ENCODE results near the gene GLI3.

The GLI3 gene

DNA sequence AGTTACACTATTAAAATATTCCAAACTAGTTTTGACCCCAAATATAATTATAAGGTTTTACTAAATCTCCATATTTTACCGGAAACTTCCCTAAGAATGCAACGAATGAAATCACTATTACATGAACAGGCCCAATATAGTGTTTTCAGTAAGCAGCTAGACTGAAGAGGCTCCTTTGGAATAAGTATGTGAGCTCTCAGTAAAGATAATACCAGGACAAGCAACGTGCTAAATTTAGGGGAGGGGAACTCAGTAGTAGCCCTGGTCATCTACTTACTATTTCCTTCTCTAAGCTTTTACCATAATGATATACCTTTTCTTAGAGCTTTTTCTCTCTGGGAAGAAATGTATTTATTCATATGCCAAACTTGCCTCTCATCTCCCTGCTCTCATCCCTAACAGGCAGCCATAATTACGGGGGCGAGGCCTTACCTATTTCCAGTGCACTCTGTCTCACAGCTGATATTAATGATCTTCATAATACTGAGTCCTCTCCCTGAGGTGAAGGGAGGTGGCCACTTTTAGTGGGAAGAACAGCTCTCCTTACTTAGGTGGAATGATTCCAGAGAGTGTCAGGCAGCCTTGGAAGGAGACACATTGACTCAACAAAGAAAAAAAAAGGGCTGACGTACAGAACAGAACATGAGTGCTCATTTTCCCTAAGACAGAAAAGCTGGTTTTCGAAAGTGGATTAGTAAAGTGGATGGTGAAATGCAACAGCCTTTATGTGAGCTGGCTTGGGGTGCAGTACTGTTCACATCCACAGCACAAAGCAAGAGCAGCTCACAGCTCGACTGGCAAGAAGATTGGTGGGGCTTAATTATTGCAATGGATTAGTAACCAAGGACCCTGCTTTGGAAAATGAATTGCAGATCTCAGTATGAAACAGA, 165.4 kb downstream of the GLI3 start:
- no peak for DNase-seq

DNA sequence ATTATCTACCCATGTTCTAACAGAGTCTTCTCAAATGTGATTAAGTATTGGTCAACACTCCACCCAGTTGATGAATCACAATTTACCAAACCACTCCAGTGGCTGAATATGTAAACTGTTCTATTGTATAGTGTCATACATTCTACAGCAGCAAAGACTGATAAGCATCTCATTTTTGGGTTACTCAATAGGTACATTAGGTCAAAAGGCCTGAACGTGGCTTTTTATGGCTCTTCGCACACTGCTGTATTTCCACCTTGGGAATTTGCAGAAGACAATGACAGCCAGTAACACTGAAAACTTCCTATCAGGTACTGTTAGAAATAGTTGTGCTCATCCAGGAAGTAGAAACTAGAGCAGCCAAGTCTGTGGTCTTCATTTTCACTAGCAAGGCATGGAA, 166.9 kb downstream of the GLI3 start:
- no peak for DNase-seq

DNA sequence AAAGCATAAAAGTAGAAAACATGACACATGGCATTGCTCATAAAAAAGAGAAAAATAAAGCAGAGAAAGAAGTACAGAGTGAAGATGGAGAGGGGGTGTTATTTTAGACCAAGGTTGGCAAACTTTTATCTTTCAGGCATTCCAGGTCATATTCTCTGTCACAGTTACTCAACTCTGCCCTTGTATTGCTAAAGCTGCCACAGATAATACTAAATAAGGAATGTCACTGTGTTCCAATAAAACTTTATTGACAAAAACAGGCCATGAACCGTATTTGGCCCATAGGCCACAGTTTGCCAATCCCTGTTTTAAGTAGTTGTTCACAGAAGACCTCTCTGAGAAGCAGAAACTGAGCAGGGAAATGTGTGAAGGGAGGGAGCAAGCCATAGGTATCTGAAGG, 167.4 kb downstream of the GLI3 start:
- DNase-seq: no peak

DNA sequence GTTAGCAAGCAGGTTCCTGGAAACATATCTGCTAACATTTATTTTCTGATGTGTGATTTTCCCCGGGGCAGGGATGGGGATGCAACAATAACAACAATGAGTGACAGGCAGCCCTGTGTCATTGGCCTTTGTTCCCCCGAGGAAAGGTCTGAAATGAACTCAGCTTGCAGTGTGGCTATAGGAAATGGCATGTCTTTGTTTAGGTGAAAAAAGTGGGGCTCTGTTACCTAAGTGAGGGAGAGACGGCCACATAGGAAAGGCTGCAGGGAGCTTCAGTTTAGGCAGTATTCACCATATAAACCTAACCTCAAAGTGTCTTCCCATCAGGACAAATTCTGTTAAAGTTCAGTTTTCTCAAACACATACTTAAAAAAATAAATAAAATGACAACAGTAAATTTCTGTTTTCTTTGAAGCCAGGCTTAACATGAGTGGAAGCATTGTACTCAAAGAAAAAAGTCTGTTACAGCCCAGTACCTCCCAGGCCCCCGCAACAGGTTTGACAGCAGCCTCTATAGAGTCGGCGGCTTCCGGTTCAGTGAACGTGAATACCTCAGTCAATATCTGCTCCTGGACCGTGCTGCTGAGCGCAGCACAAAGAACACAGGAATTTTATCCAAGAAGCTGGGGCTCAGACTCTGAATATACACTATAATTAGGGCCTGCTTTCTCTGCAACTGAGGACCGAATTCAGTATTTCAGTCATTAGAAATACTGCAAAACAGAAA, 168.3 kb downstream of the GLI3 start:
- DNase-seq: no peak

DNA sequence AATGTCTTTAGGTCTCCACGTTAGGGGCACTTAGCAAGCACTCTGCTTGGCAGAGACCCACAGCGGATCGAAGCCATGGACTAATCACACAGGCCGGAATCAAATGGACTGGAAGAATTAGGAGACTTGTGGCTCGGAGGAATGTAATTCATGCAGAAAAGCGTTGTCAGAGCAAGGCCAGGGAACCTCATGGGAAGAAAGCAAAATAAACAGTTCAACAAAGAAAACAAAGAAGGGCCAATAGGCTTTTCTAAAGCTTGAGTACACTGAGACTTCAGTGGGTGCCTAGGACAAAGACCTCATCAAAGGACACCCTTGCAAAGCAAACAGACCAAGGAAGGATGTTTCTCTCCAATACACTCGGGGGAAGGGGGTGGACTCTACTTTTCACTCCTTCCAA, 171.1 kb downstream of the GLI3 start:
- DNase-seq: no peak

DNA sequence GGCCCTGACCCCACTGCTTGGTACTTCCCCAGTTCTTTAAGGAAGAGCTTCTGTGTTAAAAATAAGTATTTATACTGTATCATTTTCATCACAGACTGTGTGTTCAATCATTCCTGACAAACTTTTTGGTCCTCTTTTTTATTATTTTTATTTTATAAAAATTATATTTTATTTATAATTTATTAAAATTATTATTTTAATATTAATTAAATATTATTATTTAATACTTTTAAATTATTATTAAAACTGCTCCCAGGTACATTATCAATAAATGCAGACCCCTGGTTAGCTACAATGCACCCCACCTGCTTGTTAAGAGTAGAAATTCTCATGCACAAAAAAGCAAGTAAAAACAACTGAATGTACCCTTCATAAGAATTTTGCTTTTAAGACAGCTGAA, 172.0 kb downstream of the GLI3 start:
- no peak for DNase-seq

DNA sequence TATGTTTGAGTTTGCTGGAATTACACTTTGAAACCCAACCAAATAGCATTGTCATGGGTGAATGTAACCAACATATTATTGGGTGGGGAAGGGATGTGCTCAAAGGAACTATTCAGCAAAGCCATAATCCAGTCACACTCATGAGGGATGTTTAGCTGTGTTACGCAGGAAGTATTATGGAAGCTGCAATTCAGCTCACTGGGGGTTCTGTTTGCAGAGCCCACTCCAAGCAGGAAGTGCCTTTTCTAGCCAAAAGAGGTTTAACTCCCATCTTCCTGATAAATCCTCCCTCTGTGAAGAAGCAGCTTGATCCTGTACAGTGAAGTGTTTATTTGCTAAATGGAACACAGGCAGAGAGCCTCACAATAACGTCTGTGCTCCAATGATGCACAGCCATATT, 172.5 kb downstream of the GLI3 start:
- no peak for DNase-seq

DNA sequence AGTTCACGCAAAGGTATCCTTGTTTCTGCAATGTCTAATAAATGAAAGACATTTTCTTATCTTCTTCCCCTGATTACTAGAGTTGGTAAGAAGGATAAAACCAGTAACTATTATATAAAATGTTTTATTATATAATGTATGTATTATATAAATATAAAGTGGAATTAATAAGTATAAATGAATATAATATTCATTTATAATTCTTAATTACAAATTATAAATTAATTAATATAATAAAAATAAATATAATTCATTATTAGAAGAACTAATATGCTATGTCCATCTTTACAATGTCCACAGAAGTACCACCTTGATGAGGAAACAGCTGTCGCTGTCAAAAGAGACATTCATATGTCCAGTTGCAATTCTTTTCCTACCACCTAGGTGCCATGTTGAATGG, 177.7 kb downstream of the GLI3 start:
- no peak for DNase-seq

DNA sequence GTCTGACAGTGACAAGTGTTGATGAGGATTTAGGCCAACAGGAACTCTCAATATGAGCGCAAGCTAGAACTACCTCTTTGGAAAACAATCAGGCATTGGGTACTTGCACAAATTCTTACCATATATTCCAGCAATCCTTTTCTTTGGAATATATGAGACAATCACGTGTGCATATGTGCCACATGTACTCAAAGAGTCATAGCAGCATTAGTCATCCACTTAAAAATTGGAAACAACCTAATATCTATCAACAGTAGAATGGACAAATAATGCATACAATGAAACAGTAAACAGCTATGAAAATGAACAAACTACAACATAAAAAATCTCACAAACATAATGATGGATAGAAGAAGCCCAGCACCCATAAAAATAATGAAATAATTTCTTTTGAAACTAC, 179.7 kb downstream of the GLI3 start:
- no peak for DNase-seq

DNA sequence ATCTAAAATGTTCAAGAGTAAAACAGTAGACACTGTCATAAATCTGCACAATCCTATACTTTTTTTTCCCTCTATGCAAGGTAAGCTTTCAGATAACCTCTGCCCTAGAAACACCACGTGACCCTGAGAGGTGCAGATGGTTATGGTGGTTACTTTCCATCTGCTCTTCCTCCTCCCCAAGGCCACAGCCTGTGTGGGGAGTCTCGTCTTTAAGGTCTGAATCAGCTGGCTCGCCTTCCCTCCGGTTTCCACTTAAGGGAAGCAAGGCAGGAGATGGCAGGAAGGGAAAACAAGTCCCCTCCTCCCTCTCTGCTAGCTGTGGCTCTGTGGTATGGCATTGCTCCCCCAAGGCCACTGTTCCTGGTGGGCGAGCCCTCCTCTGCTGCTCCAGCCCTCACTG, 181.8 kb downstream of the GLI3 start:
- DNase-seq: no peak

DNA sequence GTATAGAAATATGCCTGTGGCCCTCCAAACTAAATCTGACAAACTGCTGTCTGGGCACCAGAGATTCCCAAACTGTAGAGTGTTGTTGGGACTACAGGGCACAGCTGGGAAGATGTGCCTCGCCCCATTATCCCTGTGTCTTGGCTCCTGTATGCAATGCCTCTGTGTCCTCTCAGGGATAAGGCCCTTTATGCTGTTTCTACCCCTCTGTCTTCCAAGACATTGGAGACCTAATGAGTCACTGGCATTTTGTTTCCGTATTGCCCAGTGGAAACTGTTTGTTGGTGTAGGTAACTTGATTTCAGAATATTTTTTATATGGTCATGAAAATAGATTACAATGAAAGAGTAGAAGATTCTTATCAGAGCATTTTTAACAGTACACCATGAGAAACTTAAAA, 183.2 kb downstream of the GLI3 start:
- DNase-seq: no peak

DNA sequence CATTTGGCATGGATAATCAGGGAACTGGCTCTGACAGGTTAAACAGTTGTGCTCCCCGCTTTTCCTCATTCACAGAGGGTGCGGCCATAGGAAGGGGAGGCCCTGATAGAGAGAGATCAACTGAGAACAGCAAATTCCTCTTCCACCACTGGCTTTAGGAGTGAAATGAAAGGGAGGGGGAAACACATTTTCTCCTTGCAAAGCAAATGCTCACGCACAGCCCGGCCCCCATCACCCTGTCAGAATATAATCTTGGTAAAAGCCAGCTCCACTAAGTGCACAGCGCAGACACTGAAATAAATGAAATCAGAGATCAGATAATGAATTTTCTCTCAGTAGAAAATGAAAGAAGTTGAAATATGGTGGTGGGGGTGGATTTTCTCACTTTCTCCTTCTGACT, 187.2 kb downstream of the GLI3 start:
- DNase-seq: no peak

DNA sequence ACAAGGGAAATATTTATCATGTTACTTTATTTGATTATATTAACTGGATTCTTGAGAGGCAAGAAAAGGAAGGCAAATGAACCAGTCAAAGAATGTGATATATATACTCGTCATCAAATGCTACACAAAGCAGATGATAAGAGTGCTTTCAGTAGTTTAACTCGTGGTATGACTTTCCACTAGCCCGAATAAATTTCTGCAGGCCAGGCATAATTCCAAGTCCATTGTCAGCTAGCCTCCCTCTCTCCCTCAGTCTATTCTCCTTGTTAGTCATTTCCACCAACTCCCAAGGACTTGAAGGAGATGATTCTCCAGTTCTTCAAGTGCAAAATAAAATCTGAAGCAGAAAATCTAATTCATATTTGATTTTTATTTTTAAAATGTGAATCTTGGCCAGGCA, 190.5 kb downstream of the GLI3 start:
- DNase-seq: no peak

DNA sequence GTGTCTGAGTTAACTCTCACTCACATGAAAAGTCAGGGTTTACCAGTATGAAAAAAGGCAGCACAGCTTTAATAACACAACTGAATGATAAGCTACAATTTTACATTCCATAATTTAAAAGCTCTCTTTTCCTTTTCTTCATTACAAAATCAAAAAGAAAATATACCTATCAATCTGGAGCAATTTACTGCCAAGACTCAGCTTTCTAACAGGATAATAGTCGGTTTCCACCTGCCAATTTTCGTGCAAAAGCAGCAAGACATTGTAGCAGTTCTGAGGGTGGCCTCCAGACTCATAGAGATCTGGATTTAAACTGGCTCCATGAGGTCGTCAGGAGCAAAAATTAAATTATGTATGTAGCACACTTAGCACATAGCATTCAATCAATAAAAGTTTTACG, 191.0 kb downstream of the GLI3 start:
- DNase-seq: no peak

DNA sequence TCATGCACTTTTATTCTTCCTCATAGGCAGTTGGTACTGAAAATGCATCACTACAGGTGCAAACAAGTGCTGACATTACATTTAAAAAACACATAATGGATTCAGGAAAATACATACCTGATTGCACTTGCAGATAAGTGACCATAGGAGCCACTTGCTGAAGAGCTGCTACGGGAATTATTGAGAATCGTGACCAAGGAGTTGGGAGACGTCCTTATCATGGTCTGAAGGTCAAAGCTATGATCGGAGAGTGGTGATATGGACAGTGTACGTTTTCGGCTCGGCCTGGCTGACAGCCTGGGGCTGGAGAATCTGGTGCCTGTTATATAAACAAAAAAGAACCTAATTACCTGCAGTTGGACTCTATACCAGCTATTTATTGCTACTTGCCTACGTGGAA, 197.1 kb downstream of the GLI3 start:
- DNase-seq: no peak

DNA sequence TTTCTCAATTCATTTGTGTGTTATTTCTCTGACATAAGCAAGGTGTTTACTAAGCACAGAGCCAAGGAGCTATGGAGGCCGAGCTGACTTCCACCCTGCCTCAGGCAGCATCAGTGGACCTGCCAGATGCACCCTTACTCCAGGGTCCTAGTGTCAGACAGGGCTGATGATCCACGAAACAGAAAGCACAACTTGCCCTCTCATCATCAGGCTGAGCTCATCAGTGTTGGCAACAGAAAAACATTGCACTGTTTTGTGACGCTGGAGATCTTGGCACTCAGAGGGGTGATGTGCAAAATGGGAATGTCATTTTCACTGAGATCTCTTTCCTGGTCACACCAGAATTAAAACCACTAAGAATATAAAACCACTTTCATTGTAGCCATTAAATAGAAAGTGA, 201.8 kb downstream of the GLI3 start:
- DNase-seq: no peak

DNA sequence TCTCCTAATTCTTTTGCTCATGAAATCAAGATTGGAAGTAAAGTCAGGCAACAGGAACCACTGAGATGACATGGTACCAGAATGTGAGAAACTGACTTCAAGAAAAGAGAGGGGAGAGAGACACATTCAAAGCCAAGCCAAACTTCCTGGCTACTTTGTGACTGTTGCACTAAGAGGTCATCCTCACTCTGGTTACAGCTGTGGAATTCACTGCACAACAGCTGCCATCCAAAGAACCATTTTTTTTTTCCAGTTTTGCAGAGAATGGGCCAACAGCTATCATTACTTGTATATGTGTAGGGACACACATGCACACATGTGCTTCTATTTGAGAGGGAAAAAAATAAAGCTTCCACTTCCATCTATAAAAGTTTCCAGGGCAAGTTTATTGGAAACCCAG, 203.5 kb downstream of the GLI3 start:
- DNase-seq: no peak

DNA sequence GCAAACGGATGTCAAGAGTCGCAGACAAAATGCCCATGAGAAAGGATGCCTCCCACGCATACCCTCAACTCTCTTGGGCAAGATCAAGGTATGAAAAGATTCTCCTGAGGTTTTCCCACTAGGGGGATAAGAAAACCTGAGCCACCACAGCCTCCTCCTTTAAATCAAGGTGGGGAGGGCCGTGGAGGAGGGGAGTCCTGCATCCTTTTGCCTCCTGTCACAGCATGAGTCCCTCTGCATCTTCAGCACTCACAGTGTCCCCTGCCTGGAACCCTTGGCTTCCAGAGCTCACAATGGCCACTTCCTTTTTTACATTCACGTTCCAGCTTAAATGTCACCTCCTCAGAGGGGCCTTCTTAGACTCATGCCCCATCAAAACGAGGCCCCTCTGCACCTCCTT, 207.6 kb downstream of the GLI3 start:
- DNase-seq: no peak

DNA sequence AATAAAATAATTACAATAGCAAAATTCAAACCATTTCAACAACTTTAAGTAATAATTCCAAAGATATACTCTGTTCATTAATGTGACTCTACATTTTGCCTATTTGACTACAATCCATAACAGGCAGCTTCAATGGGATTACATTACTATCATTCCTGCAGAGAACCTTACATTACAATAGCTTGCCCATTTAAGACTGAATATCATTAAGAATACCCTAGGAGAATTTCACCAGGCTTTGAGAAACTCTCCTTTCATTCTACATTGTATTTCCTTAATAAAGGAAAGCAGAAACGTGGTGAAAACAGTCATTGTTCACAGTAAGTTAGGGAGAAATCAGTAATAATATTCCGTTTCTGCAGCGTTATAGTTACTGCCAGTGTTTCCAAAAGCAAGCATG, 209.5 kb downstream of the GLI3 start:
- DNase-seq: no peak

DNA sequence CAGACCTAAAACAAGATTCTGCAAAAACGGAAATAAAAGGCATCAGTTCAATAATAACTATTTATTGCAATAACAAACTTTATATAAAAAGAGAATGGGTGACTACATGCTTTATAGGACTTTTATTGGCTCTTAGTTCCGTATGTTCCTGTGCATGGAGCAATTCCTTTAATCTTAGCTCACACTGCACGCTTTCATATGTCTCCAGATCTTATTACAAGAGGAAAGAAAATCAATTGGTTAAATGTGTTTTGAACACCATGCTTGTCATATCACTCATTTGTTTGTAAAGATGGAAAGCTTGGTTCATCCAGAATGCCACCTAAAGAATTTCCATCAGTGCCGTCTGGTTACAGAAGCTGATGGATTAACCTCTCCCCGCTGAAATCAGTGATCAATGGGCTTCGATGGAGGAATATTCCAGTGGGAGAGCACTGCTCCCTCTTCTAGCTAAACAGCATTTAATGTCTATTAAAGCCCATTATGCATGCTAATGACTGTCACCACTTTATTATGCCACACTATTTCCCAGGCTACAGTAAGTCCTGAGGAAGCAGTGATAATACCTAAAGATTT, 210.3 kb downstream of the GLI3 start:
- DNase-seq: no peak

DNA sequence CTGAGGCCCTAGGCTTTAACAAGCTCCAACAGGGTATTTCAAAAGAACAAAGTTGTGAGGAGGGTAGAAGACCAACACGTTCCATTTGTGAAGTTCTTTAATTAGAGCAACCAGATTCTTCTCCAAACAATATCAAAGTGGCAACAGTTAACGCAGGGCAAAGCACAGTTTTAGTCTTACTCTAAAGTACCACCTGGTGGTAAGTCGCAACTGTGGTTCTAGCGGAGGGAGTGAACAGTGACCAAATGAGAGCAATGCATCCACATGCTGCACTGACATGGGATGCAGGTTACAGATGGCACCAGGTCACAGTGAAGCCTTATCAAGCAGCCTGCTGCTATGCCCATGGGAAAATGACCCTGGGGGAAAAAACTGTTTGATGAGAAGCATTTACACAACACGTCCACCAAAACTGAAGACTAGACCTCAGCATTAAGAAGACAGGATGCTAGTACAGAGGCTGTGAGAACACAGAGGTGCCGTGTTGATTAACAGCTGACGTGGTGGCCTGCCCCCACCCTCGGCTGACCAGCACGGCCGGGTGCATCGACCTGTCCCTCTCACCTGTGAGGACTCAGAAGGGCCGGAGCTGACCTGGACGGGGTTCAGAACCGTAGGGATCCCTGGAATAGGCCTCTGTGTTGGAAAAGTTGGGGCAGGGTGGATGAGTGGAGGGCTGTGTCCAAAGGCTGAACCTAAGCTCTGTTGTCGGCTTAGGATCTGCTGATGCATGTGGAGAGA, 211.2 kb downstream of the GLI3 start:
- no peak for DNase-seq

DNA sequence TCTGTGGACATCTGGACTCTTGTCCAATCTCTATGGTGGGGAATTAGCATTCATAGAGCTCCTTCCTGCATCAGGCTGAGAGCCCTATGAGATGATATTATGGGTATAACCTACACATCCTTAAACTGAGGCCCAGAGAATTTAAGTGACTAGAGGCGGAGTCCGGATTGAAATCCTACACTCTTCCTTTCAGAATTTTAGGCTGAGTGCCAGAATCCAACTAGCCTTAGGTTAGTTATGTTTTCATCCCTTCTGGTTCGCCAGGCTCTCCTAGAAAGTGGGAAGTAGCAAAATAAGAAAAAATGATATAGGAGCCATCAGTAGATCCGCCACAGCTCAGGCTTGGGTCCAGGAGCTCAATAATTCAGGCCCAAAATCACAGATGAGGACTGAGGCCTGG, 212.5 kb downstream of the GLI3 start:
- no peak for DNase-seq

DNA sequence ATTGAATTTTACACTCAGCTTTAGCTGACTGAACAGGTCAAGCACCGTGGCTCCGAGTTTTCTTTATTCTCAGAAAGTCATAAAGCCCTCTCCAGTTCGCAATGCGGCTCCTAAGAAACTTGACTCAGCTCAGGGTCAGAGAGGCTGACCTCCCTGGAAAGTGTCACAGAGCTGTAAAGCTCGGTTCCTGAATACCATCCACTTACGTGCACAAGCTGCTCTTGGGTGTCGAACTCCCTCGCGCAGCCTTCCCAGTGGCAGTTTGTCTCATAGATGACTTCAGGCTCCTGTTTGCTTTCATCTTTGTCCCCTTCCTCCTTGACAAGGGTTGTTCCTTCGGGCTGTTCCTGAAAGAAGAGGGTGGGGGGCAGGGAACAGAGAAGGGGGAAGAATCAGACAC, 213.7 kb downstream of the GLI3 start:
- no peak for DNase-seq

DNA sequence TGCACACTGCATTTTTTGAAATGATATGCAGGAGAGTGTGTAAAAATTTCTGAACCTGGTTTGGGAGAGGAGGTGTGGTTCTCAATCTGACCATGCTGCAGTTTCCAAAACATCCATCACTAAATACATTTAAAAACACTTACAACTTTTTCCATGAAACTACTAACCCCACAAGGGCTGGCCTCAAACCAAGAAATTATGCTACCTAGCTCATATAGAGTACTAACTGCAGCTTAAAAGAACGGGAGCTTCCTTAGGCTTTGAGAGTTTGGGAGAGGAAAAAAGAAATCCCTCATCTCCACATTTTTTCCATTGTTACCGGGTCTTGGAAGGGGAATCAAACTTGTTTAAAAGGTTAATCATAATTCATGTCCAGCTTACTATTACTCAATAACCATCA, 214.2 kb downstream of the GLI3 start:
- DNase-seq: no peak

Measured in activated T-cell treated with anti-CD3 and anti-CD28 coated beads for 4 hours (primary cell).